ENCODE results near the gene MBD3L2B. TPM values are rescaled to one million over a fixed set of nuclear protein-coding genes. Genes with fewer than 3 reads are reported as not detected.

MBD3L2B gene
- total RNA-seq, 4 donors from 2014 or later = not detected

GRCh38 chr19:7007859-7008258, 13.4 kb downstream of the MBD3L2B start:
- TF ChIP-seq, protein P1, sequence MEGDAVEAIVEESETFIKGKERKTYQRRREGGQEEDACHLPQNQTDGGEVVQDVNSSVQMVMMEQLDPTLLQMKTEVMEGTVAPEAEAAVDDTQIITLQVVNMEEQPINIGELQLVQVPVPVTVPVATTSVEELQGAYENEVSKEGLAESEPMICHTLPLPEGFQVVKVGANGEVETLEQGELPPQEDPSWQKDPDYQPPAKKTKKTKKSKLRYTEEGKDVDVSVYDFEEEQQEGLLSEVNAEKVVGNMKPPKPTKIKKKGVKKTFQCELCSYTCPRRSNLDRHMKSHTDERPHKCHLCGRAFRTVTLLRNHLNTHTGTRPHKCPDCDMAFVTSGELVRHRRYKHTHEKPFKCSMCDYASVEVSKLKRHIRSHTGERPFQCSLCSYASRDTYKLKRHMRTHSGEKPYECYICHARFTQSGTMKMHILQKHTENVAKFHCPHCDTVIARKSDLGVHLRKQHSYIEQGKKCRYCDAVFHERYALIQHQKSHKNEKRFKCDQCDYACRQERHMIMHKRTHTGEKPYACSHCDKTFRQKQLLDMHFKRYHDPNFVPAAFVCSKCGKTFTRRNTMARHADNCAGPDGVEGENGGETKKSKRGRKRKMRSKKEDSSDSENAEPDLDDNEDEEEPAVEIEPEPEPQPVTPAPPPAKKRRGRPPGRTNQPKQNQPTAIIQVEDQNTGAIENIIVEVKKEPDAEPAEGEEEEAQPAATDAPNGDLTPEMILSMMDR (IDR thresholded peaks at IDR 0.05; ENCODE audit: low read depth) = no peak

DNA sequence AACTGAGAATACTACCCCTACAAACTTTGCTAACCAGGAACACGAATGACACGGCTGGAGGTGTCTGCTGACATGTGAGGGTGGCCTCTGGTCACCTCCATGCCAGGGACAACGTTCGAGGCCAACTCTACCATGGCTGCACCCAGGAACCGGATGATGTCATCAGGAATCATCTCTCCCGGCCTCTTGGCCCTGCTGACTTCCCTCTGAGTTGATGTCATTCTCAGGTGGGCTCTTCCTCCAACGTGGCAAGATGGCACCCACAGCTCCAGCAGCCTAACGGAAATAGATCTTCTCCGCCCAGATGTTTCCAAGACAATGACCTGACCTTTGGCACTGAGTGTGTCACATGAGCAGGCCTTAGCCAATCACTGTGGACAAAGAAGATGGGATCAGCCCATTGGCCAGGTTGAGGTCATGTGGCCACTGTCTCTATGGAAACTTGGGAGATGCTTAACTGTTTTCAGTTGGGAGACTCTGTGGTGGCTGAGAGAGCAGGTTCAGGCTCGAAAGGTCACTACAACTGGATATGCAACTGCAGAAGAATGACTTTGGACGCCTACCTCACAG, 15.0 kb downstream of the MBD3L2B start:
- TF ChIP-seq, protein P1 (IDR thresholded peaks at IDR 0.05; ENCODE audit: low read depth) = no peak

- TF ChIP-seq, protein P1 (IDR thresholded peaks at IDR 0.05; ENCODE audit: low read depth) = no peak
These were observed 16.8 kb downstream of the MBD3L2B start for GRCh38 chr19:7004313-7004931.

DNA sequence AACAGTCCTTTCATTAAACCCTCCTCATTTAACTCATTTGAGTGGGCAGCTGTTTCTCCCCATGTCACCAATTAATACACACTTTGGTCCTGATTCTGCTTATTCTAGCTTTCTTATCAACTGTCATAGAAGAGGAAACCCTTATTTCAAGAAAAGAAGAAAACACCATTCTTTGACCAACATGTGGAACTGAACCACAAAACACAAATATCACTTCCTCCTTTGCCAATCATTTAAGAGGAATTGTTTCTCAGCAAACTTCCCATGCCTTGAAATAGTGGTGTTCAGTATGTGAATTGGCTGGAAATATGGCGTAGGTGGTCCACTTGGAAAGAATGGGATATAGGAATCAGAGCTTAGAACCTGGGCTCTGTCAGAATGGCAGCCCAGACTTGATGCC, 20.4 kb downstream of the MBD3L2B start:
- TF ChIP-seq, protein P1 (IDR thresholded peaks at IDR 0.05; ENCODE audit: low read depth) = no peak

DNA sequence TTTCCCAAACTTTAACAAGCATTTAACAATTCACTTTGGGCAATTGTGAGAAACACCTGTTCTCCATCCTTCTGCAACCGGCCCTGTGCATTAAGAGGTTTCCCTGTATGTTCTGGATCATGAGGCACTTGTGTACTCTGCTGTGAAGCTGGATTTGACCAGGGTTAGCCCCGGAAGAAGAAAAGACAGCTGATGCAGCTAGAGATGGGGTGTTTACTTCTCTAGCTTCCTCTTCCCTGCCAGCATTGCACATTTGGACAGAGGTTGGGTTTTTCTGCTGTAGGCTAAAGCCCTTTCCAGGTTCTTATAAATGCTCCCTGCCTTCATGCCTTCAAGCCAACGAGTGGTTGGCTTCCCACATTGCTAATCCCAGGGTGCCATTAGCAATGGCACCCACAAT, 20.9 kb downstream of the MBD3L2B start:
- TF ChIP-seq, protein P1 (IDR thresholded peaks at IDR 0.05; ENCODE audit: low read depth) = no peak

DNA sequence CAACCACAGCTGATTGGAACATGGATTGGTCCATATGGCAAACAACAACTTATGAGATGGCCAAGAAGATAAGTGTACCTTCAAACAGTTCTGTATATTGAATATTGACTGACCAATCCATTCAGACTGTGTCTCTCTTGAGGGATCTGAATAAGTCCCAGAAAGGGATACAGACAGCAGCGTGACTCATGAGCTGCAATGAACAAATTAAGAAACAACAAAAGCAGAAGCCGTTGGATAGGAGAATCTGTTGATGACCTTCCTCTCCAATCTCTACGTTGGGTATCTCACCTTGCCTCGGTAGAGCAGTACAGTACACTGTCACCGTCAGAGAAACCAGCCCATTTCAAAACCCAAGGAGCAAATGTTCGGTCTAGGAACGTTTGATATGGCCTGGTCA, 21.3 kb downstream of the MBD3L2B start:
- TF ChIP-seq, protein P1 (IDR thresholded peaks at IDR 0.05; ENCODE audit: low read depth) = no peak

DNA sequence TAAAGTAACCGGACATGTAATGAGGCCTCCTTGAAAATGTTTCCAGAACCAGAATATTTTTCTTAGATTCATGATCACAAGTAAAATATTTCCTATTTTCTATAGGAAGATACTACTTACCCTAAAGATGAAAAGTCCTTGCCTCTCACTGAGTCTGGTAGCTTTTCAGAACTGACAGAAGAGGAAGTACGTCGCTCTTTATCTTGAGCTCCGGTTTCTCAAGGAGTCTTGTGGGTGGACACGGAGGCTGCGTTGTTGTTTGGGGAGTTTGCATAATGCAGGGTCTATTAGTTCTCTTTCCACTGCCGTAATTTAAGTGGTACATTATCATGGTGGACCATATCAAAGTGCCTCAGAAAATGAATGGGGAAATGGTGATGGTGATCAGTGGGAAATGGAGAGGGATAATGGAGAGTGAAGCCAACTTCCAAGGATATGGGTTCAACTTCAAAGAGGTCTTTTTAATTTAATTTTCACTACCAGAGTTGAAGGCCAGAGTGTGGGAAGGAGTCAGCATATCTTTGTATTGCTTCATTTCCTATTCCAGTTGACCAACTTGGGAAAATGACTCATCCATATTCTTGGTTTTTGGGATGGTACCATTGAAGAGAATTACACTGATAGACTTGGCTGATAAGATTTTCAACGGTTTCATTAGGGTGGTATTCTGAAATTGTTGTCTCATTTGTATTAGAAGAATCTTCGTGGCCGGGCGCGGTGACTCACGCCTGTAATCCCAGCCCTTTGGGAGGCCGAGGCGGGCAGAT, 23.4 kb downstream of the MBD3L2B start:
- TF ChIP-seq, protein P1 (IDR thresholded peaks at IDR 0.05; ENCODE audit: low read depth) = no peak

Measured in subcutaneous adipose tissue (tissue), 4 donors.